B cell (primary cell): ENCODE results near the gene MMAB. TPM values are rescaled to one million over a fixed set of nuclear protein-coding genes. Genes with fewer than 3 reads are reported as not detected.

Experiments
- ATAC-seq: fragments of 200-7000 bp; cut with Tn5 transposase; one replicate; pipeline ENCODE4 v1.10.0; 2021; ENCODE audit warnings: low read depth, mild to moderate bottlenecking, moderate number of reproducible peaks, moderate library complexity
- CTCF ChIA-PET: fragments of 350-600 bp; sonication (Branson Sonifier 250); formaldehyde crosslinking; loops from one replicate; lab custom pipeline; 2021; ENCODE audit warnings: antibody characterized with exemption, inconsistent platforms; lab: Charles Lee
- POLR2A ChIA-PET: fragments of 350-600 bp; sonication (Branson Sonifier 250); formaldehyde crosslinking; loops from one replicate; lab custom pipeline; 2021; ENCODE audit warnings: antibody characterized with exemption; lab: Charles Lee
- DNase-seq: peaks from one replicate; pipeline ENCODE4 v3.0.0; 2013
- H2AFZ ChIP-seq: 2 replicates; pipeline ENCODE4 v1.6.1; 2012; ENCODE audit warnings: mild to moderate bottlenecking, low read depth, low read length; ENCODE audit not compliant: insufficient read depth, poor library complexity, severe bottlenecking
- H3K27ac ChIP-seq, 2 donors: 1 replicate in 1 of 2; 2 replicates in 1 of 2; pipeline ENCODE4 v1.5.1; 2012 to 2013; ENCODE audit warnings: low read length in 2 of 2, mild to moderate bottlenecking in 2 of 2, moderate library complexity in 1 of 2
- H3K27me3 ChIP-seq, 4 experiments: fragments of 200-600 bp in 1 of 4; sonication (generic) in 1 of 4; replicated peaks in 1 of 4; 1 replicate in 2 of 4; 2 replicates in 2 of 4; pipeline versions ENCODE4 v1.6.1 to v1.7.0; 2013 to 2016; ENCODE audit warnings: low read length in 3 of 4, mild to moderate bottlenecking in 2 of 4, mixed read lengths in 1 of 4, moderate library complexity in 1 of 4; ENCODE audit not compliant: insufficient read depth in 4 of 4, control insufficient read depth in 3 of 4; ENCODE audit errors: control extremely low read depth in 1 of 4
- H3K36me3 ChIP-seq, 2 experiments: replicated peaks in 1 of 2; 1 replicate in 1 of 2; 2 replicates in 1 of 2; pipeline versions ENCODE4 v1.6.1 to v1.7.1; 2013; ENCODE audit warnings: low read length in 1 of 2; ENCODE audit not compliant: insufficient read depth in 2 of 2, control insufficient read depth in 1 of 2; ENCODE audit errors: control extremely low read depth in 1 of 2, extremely low read depth in 1 of 2
- H3K4me1 ChIP-seq, 2 donors: fragments of 200-600 bp in 1 of 2; sonication (generic) in 1 of 2; 1 replicate in 1 of 2; 2 replicates in 1 of 2; pipeline versions ENCODE4 v1.5.1 to v1.6.1; 2013 to 2017; ENCODE audit warnings: low read length in 2 of 2; ENCODE audit not compliant: control insufficient read depth in 2 of 2, insufficient read depth in 2 of 2
- H3K4me2 ChIP-seq: replicated peaks from 2 replicates; pipeline ENCODE3; 2012; ENCODE audit warnings: mild to moderate bottlenecking, low read depth, low read length; ENCODE audit not compliant: poor library complexity, severe bottlenecking
- H3K4me3 ChIP-seq, 5 experiments: fragments of 200-600 bp in 1 of 5; sonication (generic) in 1 of 5; 1 replicate in 3 of 5; 2 replicates in 2 of 5; pipeline versions ENCODE4 v1.5.1 to v1.7.0; 2011 to 2016; ENCODE audit warnings: low read length in 4 of 5, mild to moderate bottlenecking in 4 of 5, low read depth in 2 of 5, control low read depth in 1 of 5, moderate library complexity in 1 of 5; ENCODE audit not compliant: insufficient read depth in 1 of 5; ENCODE audit errors: control extremely low read depth in 1 of 5, extremely low read depth in 1 of 5
- H3K79me2 ChIP-seq: fragments of 200-600 bp; sonication (generic); one replicate; pipeline ENCODE4 v1.6.0; 2016; ENCODE audit warnings: low read length; ENCODE audit not compliant: control insufficient read depth, insufficient read depth
- H3K9ac ChIP-seq: fragments of 200-600 bp; sonication (generic); 2 replicates; pipeline ENCODE4 v1.6.1; 2017; ENCODE audit warnings: mild to moderate bottlenecking, low read length, moderate library complexity
- H3K9me3 ChIP-seq, 3 donors: one replicate each; pipeline versions ENCODE4 v1.6.1 to v1.7.1; 2013; ENCODE audit warnings: low read length in 2 of 3; ENCODE audit not compliant: control insufficient read depth in 2 of 3, insufficient read depth in 1 of 3; ENCODE audit errors: control extremely low read depth in 1 of 3
- H4K20me1 ChIP-seq: 2 replicates; pipeline ENCODE4 v1.6.0; 2012; ENCODE audit warnings: mild to moderate bottlenecking, low read length; ENCODE audit not compliant: insufficient read depth, control insufficient read depth, poor library complexity, severe bottlenecking
- H3K27ac Mint-ChIP-seq: one replicate; pipeline ENCODE4 v1.8.0; 2021; ENCODE audit warnings: mixed read lengths
- H3K27me3 Mint-ChIP-seq: one replicate; pipeline ENCODE4 v1.8.0; 2021; ENCODE audit warnings: mixed read lengths
- H3K4me1 Mint-ChIP-seq: one replicate; pipeline ENCODE4 v1.8.0; 2021; ENCODE audit warnings: mixed read lengths
- H3K4me3 Mint-ChIP-seq: one replicate; pipeline ENCODE4 v1.8.0; 2021; ENCODE audit warnings: mixed read lengths
- H3K9me3 Mint-ChIP-seq: one replicate; pipeline ENCODE4 v1.8.0; 2022; ENCODE audit warnings: mixed read lengths; ENCODE audit not compliant: insufficient read depth
- CTCF ChIP-seq: fragments of 200-600 bp; IDR thresholded peaks from one replicate; pipeline ENCODE4 v1.8.0; 2022; ENCODE audit warnings: antibody characterized with exemption, mild to moderate bottlenecking
- EZH2 ChIP-seq: IDR thresholded peaks from 2 replicates; pipeline ENCODE4 v1.6.1; 2012; ENCODE audit warnings: borderline replicate concordance, low read depth, mild to moderate bottlenecking, moderate library complexity, low read length; ENCODE audit not compliant: insufficient read depth, poor library complexity, severe bottlenecking
- WGBS: methylation state at CpG from one replicate; pipeline ENCODE4 v1.1.5; 2013; ENCODE audit warnings: missing lambda C conversion rate; ENCODE audit not compliant: insufficient coverage; 5-methylcytosine and 5-hydroxymethylcytosine counted together
- intact Hi-C: fragments of 100-400 bp; cut with micrococcal nuclease; formaldehyde crosslinking; loops from one replicate; pipeline ENCODE4 v1.10.0; 2022
- polyA plus RNA-seq: library from polyadenylated mRNA; depleted of rRNA; stranded (reverse); fragments of >200 nt; gene quantifications from 2 replicates; pipeline ENCODE4 v1.2.3, GENCODE V29; 2012
- total RNA-seq, 2 donors: library from RNA; stranded (reverse); fragments of 120-200 nt in 1 of 2; gene quantifications; 1 replicate in 1 of 2; 2 replicates in 1 of 2; pipeline versions ENCODE4 v1.2.3 to v1.2.4, GENCODE V29; 2013 to 2022

MMAB gene
- total and polyA plus RNA-seq, 2 donors (not counting 1 experiment from before 2014, with no cell fraction given): 15.0 to 20.5 TPM

GRCh38 chr12:109592905-109593272 is 19.6 kb upstream of the MMAB start:
- DNase-seq (no peak), ATAC-seq (no peak)
- Mint-ChIP-seq H3K27ac (no peak overlapping the region), H3K27me3 (no peaks in the 10 kb centered on the region), H3K4me3 (no peak overlapping the region), H3K4me1 (peaks cover 8% of the 10 kb centered on the region), H3K9me3 (no peaks in the 10 kb centered on the region)
- Histone ChIP-seq H4K20me1 (no peaks in the 10 kb centered on the region), H3K79me2 (no peaks in the 10 kb centered on the region), H3K36me3 (peaks cover 0 to 13% of the 10 kb centered on the region in 2 experiments), H3K4me2 (no peak overlapping the region), H2AFZ (no peak overlapping the region), H3K4me1 (peaks cover 4 to 5% of the 10 kb centered on the region in 2 donors), H3K4me3 (no peak overlapping the region), H3K9me3 (no peaks in the 10 kb centered on the region), H3K27ac (no peak overlapping the region), H3K9ac (no peak overlapping the region), H3K27me3 (no peaks in the 10 kb centered on the region)
- ChIA-PET POLR2A (no interaction called here), CTCF (interaction anchor here (0.7 kb wide), 1 partner anchor 261 kb away, joined by 3 read pairs; no protein-coding TSS in a partner anchor)
- no peak for TF ChIP-seq CTCF
- TF ChIP-seq EZH2: no peak
- intact Hi-C loops: no loop called here
- WGBS: 95% methylated on average over 9 of the region's 9 CpGs

GRCh38 chr12:109592195-109592904 is 19.0 kb upstream of the MMAB start:
- no peaks in the 10 kb centered on the region for H3K4me1 ChIP-seq
- H3K4me2 ChIP-seq: no peak overlapping the region
- H3K4me1 Mint-ChIP-seq: peaks cover 4% of the 10 kb centered on the region
- no peaks in the 10 kb centered on the region for H4K20me1 ChIP-seq
- no peak overlapping the region for H3K27ac Mint-ChIP-seq
- H3K4me3 Mint-ChIP-seq: no peak overlapping the region
- no peak overlapping the region for H3K4me3 ChIP-seq
- no peaks in the 10 kb centered on the region for H3K27me3 ChIP-seq
- WGBS: 98% methylated on average over 15 of the region's 19 CpGs
- intact Hi-C loops: no loop called here
- no peak overlapping the region for H3K27ac ChIP-seq
- ChIA-PET POLR2A (no interaction called here), CTCF (no interaction called here)
- H3K9me3 Mint-ChIP-seq: no peaks in the 10 kb centered on the region
- DNase-seq (no peak), ATAC-seq (no peak)
- no peaks in the 10 kb centered on the region for H3K9me3 ChIP-seq
- no peak overlapping the region for H3K9ac ChIP-seq
- no peak overlapping the region for H2AFZ ChIP-seq
- H3K27me3 Mint-ChIP-seq: no peaks in the 10 kb centered on the region
- H3K36me3 ChIP-seq: peaks cover 0 to 17% of the 10 kb centered on the region in 2 experiments
- no peaks in the 10 kb centered on the region for H3K79me2 ChIP-seq
- no peak for TF ChIP-seq EZH2
